Endodermal cell (in vitro differentiated cells): ENCODE results near the gene CERS6. TPM values are rescaled to one million over a fixed set of nuclear protein-coding genes. Genes with fewer than 3 reads are reported as not detected.

Source experiments
- DNase-seq: peaks from one replicate; pipeline ENCODE4 v3.0.0-alpha.2; 2017
- H3K27ac ChIP-seq: 2 replicates; pipeline ENCODE4 v1.5.1; 2013; ENCODE audit warnings: mild to moderate bottlenecking, low read depth, low read length, moderate library complexity
- H3K27me3 ChIP-seq: 2 replicates; pipeline ENCODE4 v1.6.1; 2013; ENCODE audit warnings: mild to moderate bottlenecking, low read length, moderate library complexity; ENCODE audit not compliant: insufficient read depth, control insufficient read depth, poor library complexity, severe bottlenecking
- H3K36me3 ChIP-seq: 2 replicates; pipeline ENCODE4 v1.7.0; 2013; ENCODE audit warnings: mild to moderate bottlenecking, low read length, moderate library complexity; ENCODE audit not compliant: control insufficient read depth, insufficient read depth
- H3K4me1 ChIP-seq: one replicate; pipeline ENCODE4 v1.7.0; 2013; ENCODE audit warnings: low read length; ENCODE audit not compliant: control insufficient read depth, insufficient read depth
- H3K4me3 ChIP-seq: 2 replicates; pipeline ENCODE4 v1.5.1; 2013; ENCODE audit warnings: mild to moderate bottlenecking, low read length, moderate library complexity
- H3K9ac ChIP-seq: 2 replicates; pipeline ENCODE4 v1.6.1; 2013; ENCODE audit warnings: mild to moderate bottlenecking, low read length, moderate library complexity; ENCODE audit not compliant: poor library complexity, severe bottlenecking; ENCODE audit errors: extremely low read depth
- H3K9me3 ChIP-seq: 2 replicates; pipeline ENCODE4 v1.6.1; 2013; ENCODE audit warnings: mild to moderate bottlenecking, low read length, moderate library complexity; ENCODE audit not compliant: control insufficient read depth
- H3K27ac Mint-ChIP-seq: 2 replicates; pipeline ENCODE4 v1.8.0; 2020; ENCODE audit warnings: mixed read lengths
- H3K27me3 Mint-ChIP-seq: 2 replicates; pipeline ENCODE4 v1.8.0; 2021; ENCODE audit warnings: mild to moderate bottlenecking, mixed read lengths; ENCODE audit not compliant: insufficient read depth
- H3K36me3 Mint-ChIP-seq: 2 replicates; pipeline ENCODE4 v1.8.0; 2020; ENCODE audit warnings: low read depth, mixed read lengths
- H3K4me1 Mint-ChIP-seq: 2 replicates; pipeline ENCODE4 v1.8.0; 2020; ENCODE audit warnings: mixed read lengths
- H3K4me3 Mint-ChIP-seq: 2 replicates; pipeline ENCODE4 v1.8.0; 2020; ENCODE audit warnings: mild to moderate bottlenecking, moderate library complexity, mixed read lengths
- H3K9me3 Mint-ChIP-seq: 2 replicates; pipeline ENCODE4 v1.8.0; 2020; ENCODE audit warnings: mild to moderate bottlenecking, mixed read lengths
- CTCF ChIP-seq: fragments of 200-600 bp; sonication (generic); conservative IDR thresholded peaks from 2 replicates; pipeline ENCODE4 v1.5.0; 2021; ENCODE audit warnings: antibody characterized with exemption, mild to moderate bottlenecking
- WGBS, 2 experiments: methylation state at CpG; one replicate each; pipeline versions ENCODE4 v1.1.5 to v1.1.7; 2013; ENCODE audit warnings: missing lambda C conversion rate in 2 of 2, mixed read lengths in 1 of 2; ENCODE audit not compliant: insufficient coverage in 1 of 2, insufficient read length in 1 of 2; 5-methylcytosine and 5-hydroxymethylcytosine counted together
- total RNA-seq, 2 donors: library from RNA; stranded (reverse); fragmentation: NEBNext Ultra II Directional in 1 of 2; extraction: Animal tissue kit (Norgen Biotek cat#: 25700) in 1 of 2; gene quantifications; 2 replicates in 1 of 2; 3 replicates in 1 of 2; pipeline ENCODE4 v1.2.1, GENCODE V29; 2021

The CERS6 gene
- total RNA-seq, 2 donors from 2014 or later = 41.3 to 52.0 TPM

- Histone ChIP-seq H3K9ac (no peak overlapping the region), H3K4me1 (no peaks in the 10 kb centered on the region), H3K4me3 (no peak overlapping the region), H3K27ac (no peak overlapping the region), H3K36me3 (no peaks in the 10 kb centered on the region), H3K9me3 (no peaks in the 10 kb centered on the region), H3K27me3 (no peaks in the 10 kb centered on the region)
- Mint-ChIP-seq H3K9me3 (no peaks in the 10 kb centered on the region), H3K4me3 (no peak overlapping the region), H3K36me3 (no peaks in the 10 kb centered on the region), H3K27ac (no peak overlapping the region), H3K4me1 (peaks cover 10% of the 10 kb centered on the region), H3K27me3 (no peaks in the 10 kb centered on the region)
- DNase-seq = no peak
- peak; percentile 45 for TF ChIP-seq CTCF
These were observed 12.3 kb upstream of the CERS6 start for GRCh38 chr2:168443818-168444217.

- 86 to 100% methylated on average over 2 of the region's 2 CpGs for WGBS, 2 experiments
- TF ChIP-seq CTCF = no peak
These were observed 10.1 kb upstream of the CERS6 start for GRCh38 chr2:168445960-168446359.

GRCh38 chr2:168448980-168449379 is 7.1 kb upstream of the CERS6 start:
- Mint-ChIP-seq H3K27me3 (no peaks in the 10 kb centered on the region), H3K4me1 (no peaks in the 10 kb centered on the region), H3K27ac (no peak overlapping the region), H3K4me3 (no peak overlapping the region), H3K9me3 (no peaks in the 10 kb centered on the region), H3K36me3 (no peaks in the 10 kb centered on the region)
- no peak overlapping the region for H3K4me3 ChIP-seq
- no peaks in the 10 kb centered on the region for H3K4me1 ChIP-seq
- H3K36me3 ChIP-seq = no peaks in the 10 kb centered on the region
- peaks cover 7% of the 10 kb centered on the region for H3K9me3 ChIP-seq
- no peak for DNase-seq
- no peak overlapping the region for H3K9ac ChIP-seq
- H3K27ac ChIP-seq = no peak overlapping the region
- TF ChIP-seq CTCF = no peak
- H3K27me3 ChIP-seq = no peaks in the 10 kb centered on the region

More at GRCh38 chr2:168445960-168446359, 10.1 kb upstream of the CERS6 start:
- no peak overlapping the region for H3K4me3 Mint-ChIP-seq
- H3K27ac Mint-ChIP-seq = no peak overlapping the region
- H3K27me3 ChIP-seq = no peaks in the 10 kb centered on the region
- H3K4me1 ChIP-seq = no peaks in the 10 kb centered on the region
- H3K4me1 Mint-ChIP-seq = peaks cover 10% of the 10 kb centered on the region
- no peak overlapping the region for H3K9ac ChIP-seq
- DNase-seq = no peak
- H3K27me3 Mint-ChIP-seq = no peaks in the 10 kb centered on the region
- no peak overlapping the region for H3K4me3 ChIP-seq
- H3K9me3 ChIP-seq = no peaks in the 10 kb centered on the region
- H3K36me3 ChIP-seq = no peaks in the 10 kb centered on the region
- no peaks in the 10 kb centered on the region for H3K9me3 Mint-ChIP-seq
- no peaks in the 10 kb centered on the region for H3K36me3 Mint-ChIP-seq
- no peak overlapping the region for H3K27ac ChIP-seq
